HG02938 (cell line): Measurements from ENCODE around the gene FBL.
"Not testable (repeated sequence)": the region's sequence is repeated elsewhere in the genome, so short reads cannot be mapped to it uniquely, and the experiment has no call there.

Source experiments
- ATAC-seq: cut with Tn5 transposase; IDR thresholded peaks from one replicate; pipeline ENCODE4 v1.9.1; 2021; ENCODE audit warnings: mild to moderate bottlenecking, moderate library complexity; ENCODE audit not compliant: unreplicated experiment

FBL gene

DNA sequence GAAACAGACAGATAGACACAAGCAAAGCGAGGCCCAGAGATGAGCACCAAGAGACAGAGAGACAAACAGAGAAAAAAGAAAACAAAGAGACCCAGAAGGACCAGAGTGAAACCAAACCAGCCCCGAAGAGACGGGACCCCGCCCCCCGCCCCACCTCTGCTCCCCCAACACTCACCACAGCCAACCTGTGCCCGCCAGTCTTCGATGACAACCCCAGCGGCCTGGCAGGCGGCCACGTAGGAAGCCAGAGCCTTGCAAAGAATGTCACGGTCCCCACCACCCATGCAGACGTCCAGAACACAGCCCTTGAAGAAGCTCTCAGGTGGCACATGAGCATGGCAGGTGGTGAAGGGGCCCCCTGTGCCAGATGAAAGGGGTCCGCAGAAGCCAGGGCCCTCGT lies 31.3 kb upstream of the FBL start:
- not testable (repeated sequence) for ATAC-seq

DNA sequence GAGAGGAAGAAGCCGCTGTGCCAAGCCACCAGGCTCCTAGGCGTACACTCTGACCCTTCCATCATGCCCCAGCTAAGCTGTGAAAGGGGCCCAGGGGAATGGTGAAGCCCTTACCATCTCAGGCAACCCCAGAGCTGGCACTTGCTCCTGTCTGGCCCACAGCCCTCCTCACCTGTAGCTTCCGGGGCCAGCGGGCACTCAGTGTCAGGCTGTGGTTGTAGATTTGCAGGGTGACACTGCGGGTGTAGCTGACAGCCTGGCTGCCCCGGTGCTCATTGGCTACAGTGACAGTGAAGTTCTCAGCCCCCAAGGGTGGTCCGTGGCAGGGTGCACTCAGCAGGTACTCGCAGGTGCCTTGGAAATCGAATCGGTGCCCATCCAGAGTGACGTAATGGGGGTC lies 30.3 kb upstream of the FBL start:
- not testable (repeated sequence) for ATAC-seq

DNA sequence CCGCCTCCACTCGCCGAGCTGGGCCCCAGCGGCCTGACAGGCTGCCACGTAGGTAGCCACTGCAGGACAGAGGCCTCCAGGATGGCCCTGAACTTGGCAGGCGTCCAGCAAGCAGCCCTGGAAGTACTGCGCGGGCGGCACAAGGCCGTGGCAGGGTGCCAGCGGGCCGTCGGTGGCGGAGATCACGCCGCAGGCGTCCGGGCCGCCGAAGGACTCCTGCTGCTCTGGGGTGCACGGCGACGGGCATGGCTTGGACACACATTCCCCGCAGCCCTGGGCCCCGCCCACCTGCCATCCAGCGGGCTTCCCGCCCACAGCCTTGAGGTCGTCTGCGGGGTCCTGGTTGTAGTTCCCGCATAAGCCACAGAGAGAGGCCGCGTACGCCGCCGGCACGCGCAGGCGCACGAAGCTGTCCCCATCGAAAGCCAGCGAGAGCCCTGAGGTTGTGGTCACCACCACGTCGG lies 29.3 kb upstream of the FBL start:
- ATAC-seq = not testable (repeated sequence)

DNA sequence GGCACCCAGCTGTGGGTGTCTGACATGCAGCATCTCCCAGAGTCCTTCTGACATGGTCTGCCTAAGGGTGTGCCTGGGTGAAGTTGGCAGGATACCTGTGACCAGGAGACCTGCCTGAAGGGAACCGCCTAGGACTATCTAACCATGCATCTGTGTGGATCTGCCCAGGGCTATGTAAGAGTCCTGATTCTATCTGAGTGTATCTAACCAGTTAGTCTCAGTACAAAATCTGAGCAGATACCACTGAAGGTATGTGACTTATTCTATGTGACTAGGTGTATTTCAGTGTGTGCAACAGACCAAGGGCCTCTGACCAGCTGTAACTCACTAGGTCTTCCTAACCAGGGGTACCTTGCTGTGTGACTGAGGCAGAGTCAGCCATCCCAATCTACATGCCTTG lies 28.2 kb upstream of the FBL start:
- no peak for ATAC-seq

DNA sequence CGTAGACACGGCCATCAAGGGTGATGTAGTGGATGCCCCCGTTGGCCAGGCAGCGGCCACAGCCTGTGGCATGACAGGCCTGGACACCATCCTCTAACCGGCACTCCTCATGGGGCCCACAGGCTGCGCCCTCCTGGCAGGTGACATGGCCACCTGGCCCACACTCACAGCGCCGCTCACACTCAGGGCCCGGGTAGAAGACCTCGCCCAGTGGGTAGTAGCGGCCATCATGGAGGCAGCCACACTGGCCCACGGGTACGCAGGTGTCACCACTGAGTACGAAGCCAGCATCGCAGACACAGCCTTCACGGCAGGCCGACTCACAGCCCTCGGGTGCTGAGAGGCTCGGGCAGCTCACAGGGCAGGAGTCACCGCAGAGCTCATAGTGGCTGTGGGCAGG lies 27.2 kb upstream of the FBL start:
- ATAC-seq = no peak

DNA sequence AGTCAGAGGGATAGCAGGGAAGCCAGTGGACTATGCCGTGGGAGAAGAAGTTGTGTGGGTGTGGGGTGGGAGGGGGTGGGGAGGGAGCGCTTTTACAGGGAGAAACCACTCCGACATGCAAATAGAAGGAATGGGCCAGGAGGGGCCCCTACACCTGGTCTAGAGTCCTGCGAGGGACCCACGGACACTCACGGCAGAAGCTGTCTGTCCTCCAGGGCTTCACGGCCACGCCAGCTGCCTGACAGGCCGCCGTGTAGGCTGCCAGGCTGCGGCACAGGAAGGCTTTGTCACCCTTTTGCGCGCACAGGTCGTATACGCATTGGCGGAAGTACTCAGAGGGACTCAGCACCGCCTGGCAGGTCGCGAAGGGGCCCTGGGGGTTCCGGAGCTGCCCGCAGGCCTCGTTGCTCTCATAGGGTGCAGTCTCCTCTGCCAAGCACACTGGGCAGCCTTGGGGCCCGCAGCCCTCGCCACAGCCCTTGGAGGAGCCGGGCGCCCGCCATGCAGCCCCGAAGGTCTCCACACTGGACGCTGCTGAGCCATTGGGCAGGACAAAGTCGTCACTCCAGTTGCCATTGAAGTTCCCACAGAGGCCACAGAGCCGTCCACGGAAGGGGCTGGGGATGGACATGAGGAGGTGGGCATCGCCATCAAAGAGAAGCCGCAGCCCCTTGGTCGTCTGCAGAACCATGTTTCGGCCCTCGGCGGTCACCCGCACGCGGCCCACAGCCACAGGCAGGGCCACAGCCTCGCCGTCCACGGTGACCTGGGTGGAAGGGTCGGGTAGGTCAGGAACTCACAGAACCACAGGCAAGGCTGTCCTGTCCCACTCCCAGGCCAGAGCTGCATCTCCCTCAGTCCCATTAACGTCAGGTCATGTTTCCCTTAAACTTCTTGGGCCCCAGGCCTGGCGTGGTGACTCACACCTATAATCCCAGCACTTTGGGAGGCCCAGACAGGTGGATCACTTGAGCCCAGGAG lies 26.0 kb upstream of the FBL start:
- ATAC-seq = no peak

DNA sequence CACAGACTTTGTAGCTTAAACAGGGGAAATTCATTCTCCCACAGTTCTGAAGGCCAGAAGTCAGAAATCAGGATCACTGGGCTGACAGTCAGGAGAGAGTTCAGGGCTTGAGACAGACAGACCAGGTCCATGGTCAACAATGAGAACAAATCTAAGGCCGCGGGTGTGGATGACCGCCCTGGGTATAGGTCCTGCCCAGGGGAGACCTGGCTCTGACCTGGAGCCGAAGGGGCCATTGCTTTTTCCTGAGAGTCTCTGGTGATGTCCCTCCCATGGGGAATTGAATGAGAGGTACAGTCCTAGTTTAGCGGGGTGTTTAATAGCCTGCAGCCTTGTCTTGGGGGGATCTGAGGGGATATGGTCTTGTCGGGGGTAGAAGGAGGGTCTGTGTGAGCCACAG lies 25.2 kb upstream of the FBL start:
- ATAC-seq = no peak

DNA sequence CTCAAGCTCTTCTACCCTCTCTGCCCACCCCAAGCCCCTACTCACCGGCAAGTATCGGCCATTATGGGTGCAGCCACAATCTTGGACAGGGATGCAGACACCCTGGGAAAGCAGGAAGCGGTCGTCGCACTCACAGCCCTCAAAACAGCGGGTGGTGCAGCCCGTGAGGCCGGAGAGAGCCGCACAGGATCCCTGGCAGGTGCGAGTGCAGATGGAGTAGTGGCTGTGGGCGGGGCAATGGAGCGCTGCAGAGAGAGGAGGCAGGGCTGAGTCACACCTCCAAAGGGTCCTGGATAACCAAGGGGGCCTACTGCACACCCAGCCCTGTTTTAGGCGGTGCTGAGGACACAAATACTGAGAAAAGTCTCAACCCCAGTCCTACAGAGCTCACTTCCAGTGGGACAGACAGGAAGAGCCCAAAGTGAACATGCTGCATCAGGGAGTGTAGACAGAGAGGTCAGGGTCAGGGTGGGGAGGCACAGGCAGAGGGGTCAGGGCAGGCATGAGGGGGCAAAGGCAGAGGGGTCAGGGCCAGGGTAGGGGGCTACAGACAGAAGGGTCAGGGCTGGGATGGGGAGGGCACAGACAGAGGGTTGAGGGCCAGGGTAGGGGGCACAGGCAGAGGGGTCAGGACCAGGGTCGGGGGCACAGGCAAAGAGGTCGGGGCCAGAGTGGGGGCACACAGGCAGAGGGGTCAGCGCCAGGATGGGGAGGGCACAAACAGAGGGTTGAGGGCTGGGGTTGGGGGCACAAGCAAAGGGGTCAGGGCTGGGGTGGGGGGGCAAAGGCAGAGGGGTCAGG lies 24.2 kb upstream of the FBL start:
- no peak for ATAC-seq

DNA sequence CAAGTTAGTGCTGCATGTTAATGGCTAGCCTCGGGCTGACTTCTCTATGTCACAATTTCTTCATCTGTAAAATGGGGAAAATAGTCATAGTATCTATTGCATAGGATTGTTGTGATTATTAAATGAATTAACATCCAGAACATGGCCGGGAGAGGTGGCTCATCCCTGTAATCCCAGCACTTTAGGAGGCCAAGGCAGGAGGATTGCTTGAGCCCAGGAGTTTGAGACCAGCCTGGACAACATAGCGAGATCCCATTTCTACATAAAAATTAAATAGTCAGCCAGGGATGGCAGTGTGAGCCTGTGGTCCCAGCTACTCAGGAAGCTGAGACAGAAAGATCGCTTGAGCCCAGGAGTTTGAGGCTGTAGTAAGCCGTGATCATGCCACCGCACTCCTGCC lies 21.8 kb upstream of the FBL start:
- ATAC-seq = no peak

DNA sequence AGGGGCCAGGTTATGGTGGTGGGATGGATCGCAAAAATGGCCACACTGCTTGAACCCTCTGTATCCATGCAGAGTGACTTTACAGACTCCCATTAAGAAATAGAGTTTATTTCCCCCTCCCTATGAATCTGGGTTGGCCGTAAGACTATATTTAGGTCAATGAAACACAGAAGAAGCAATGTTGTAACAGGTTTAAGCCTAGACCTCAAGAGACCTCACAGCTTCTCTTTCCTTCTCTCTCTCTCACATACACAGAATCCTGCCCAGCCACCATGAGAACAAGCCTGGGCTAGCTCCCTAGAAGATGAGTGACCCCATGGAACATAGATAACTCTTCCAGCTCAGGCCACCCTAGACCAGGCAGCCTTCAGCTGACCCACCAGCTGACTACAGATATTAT lies 21.0 kb upstream of the FBL start:
- ATAC-seq = no peak

DNA sequence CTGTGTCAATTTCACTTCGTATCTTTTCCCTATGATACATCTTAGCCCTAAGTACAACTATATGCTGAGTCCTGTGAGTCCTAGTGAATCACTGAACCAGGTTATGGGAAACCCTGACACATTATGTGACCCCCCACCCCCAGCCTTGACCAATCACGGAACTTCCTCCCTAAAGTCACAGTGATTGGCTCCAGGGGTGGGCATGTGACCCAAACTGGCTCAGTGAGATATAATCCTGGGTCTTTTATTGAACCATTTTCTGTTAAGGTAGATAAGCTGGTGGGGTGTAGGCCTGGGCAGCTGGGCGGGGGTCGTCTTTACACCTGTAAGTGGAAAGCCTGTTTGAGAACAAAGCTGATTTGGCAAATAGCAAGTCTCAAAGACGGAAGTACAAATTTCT lies 19.8 kb upstream of the FBL start:
- no peak for ATAC-seq

DNA sequence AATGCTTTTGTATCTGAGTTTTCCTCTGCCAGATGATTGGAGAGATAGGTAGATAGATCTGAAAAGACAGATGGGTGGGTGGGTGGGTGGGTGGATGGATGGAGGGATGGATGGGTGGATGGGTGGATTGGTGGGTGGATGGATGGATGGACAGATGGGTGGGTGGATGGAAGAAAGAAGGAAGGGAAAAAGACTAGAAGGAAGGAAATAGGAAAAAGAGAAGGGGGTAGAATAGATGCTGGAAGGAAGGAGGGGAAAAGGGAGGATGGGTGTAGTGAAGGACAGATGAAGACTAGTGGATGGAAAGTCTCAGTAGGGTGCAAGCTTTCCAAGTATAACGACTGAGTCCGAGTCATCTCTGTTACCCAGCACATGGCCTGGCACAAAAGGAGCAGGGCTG lies 19.0 kb upstream of the FBL start:
- no peak for ATAC-seq

DNA sequence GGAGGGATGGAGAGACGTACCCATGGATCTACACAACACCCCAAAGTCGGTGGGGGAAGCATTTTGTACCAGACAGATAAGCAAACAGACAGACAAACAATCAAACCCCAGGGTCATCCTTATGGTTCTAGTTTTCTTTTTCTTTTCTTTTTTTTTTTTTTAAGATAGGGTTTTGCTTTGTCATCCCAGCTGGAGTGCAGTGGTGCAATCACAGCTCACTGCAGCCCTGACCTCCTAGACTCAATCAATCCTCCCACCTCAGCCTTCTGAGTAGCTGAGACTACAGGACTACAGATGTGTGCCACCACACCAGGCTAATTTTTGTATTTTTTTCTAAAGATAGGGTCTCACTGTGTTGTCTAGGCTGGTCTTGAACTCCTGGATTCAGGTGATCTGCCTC lies 17.9 kb upstream of the FBL start:
- ATAC-seq = no peak

DNA sequence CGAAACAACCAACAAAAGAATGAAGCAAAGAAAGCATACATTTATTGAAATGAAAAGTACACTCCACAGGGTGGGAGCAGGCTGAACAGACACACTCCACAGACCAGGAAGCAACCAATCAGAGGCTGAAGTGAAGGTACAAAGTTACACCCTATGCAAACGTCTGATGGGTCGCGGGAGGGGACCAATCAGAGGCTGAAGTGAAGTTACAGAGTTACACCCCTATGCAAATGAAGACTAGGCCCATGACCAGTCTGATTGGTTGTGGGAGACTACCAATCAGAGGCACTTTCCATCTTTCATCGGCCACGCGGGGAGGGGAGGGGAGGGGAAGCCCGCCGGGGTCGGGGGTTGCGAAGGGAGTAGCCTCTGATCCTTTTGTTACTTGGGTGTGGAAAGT lies 12.4 kb upstream of the FBL start:
- ATAC-seq = no peak

DNA sequence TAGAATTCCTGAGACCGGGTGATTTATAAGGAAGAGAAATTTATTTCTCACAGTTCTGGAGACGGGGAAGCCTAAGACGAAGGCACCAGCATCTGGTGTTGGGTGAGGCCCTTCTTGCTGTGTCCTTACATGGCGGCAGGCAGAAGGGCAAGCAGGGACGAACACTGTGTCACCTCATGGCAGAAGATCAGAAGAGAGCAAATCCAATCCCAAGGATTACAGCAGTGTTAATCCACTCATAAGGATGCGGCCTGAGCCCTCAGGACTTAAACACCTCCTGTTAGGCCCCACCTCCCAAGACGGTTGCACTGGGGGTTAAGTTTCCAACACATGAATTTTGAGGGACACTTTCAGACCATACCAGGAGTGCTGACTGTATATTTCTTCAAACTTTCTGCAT lies 6.7 kb upstream of the FBL start:
- no peak for ATAC-seq

DNA sequence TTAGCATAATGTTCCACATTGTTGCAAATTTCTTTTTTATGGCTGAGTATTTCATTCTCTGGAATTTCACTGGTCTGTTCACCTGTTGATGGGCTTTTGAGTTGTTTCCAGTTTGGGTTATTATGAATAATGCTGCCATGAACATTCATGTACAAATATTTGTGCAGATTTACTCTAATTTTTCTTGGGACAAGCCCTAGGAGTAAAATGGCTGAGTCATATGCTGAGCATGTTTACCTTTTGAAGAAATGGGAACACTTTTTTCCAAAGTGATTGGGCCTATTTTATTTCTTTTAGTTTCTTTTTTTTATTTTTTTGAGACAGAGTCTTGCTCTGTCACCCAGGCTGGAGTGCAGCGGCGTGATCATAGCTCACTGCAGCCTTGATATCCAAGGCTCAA lies 4.7 kb upstream of the FBL start:
- no peak for ATAC-seq

DNA sequence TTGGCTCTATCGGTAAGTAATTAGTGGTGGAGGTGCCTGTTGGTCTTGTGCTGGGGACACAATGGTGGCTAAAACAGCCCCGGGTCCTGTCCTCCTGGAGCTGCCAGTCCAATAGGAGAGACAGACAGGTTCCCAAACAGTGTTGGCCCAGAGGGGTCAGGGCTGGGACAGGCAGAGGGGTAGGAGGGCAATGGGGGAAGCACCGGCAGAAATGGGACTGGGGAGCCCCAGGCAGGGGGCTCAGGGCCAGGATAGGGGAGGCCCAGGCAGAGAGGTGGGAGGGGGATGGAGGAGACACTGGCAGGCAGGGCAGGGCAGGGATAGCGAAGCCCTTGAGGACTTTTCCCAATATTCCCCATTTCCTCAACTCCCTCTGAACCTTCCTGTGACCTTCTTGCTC lies 2.2 kb upstream of the FBL start:
- ATAC-seq = no peak

DNA sequence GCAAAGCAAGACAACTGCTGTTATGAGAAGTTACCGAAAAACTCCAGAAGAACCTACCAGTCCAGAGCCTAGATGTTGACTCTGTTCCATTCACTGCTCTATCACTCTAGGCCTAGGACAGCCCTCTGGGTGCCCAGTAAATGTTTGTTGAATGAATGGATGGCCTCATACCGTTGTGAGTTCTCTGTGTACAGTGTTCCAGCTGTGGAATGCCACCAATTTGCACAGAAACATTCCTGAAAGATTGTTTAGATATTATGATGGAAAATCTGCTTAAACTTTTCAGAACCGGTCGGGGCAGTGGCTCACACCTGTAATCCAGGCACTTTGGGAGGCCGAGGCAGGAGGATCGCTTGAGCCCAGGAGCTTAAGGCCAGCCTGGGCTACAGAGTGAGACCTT lies 1.3 kb upstream of the FBL start:
- no peak for ATAC-seq

DNA sequence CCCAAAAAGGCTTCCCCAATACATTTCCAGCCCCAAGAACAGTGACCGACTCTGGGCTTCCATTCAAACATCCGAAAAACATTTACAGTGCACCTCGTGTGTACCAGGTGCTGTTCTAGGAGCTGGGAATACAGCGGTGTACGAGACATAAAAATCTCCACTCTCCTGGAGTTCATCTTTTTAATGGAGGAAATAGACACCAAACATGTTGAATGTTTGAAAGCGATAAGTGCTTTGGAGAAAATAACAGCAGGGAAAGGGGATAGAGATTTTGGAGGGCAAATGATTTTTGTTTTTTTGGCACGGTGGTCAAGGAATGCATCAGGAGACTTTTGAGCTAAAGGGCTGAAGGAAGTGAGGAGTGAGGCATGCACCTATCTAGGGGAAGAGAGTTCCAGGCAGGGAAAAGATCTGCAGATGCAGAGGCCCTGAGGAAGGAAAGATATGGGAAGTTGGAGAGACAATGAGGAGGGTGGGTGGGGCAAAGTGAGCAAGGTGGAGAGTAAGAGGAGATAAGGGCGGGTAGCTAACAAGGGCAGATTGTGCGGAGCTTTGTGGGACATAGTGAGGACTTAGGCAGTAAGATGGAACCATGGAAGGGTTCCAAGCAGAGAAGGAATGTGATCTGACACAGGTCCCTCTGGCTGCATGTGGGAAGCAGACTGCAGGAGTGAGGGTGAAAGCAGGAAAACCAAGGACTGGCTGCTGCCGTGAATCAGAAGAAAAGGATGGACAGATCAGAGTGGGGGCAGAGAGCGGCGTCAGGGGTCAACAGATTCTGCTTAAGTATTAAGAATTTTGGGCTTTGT lies 703 bp upstream of the FBL start:
- ATAC-seq = no peak

DNA sequence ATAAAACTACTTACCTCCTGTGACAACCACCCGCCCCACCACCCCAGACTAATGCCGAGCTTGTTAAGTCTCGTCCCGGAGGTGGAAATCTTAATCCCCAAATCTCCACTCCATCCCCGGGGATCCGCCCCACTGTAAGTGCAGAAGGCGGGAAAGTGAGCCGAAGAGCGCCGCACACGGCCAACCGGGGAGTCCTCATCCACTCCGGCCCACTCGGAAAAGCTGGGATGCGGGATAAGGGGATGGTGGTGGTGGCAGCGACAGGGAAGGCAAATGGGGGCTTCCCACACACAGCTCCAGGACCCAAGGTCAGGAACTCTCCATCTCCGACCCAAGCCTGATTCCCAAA lies 621 bp downstream of the FBL start:
- peak; percentile 6 for ATAC-seq

DNA sequence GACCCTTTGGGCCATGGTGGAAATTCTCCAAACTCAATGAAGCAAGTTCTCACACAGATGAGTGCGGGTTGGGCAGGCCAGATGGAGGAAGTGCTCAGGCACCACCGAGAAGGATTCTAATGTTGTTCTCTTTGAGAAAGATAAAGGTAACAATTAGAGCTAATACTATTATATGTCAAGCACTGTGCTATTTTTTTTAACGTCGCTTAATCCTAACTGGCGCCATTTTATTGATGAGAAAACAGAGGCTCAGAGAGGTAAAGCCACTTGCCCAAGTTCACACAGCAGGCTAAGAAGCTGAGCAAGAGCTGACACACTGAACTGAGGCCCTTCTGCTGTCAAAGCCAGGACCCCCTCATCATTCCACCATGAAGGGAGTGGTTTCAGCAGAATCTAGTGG lies 1.0 kb downstream of the FBL start:
- ATAC-seq = no peak
